T-helper 2 cell treated with Interferon-gamma antibody and Interleukin-4, amounts not matched to agents 100 ng/mL and 5 ng/mL, for 36 hours (primary cell): ENCODE results near the gene SFN. TPM values are rescaled to one million over a fixed set of nuclear protein-coding genes. Genes with fewer than 3 reads are reported as not detected.

Source experiments
- intact Hi-C: fragments of 100-400 bp; cut with micrococcal nuclease; formaldehyde crosslinking; loops from one replicate; pipeline ENCODE4 v1.15.1; 2023
- total RNA-seq: library from RNA; stranded (reverse); gene quantifications from 2 replicates; pipeline ENCODE4 v1.2.3, GENCODE V29; 2022

Gene SFN
- total RNA-seq, 1 donor from 2014 or later = 1.1 TPM

GRCh38 chr1:26909951-26910342, 47.0 kb downstream of the SFN start:
- intact Hi-C loops = no loop called here

DNA sequence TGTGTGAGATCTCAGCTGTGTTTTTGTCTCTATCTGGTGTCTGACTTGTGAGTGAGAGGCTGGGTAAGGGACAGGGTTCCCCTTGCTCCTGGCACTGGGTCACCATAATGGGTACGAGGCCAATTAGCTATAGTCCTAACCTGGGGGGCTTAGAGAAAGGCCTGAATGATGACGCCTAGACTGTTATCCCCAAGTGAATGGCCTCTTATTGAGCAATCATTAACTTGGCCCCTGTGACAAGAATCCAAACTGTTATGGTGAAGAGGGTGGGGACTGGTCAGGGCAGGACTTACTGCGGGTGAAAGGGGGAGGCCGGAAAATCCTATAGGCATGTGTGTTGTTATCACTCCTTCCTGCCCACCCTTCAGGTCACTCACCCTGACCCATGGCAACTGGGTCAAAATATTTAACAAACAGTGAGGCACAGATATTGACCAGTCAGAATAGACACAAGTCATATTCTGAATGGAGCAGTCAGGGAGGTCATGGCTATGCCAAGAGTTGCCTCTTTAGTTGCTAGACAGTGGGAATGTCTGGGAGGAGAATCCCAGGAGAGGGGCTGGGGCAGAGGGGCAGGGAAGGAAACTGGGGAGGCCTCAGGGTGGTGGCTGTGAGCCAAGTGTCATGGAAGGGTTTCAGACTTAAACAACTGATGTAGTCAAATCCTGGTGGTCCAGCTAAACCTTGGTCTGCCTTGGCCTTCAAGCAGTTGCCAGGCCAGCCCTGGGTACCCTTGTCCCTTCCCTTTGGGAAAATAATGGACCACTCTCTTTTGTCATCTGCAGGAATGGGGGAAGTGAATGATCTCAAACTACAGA, 47.6 kb downstream of the SFN start:
- intact Hi-C loops = no loop called here

DNA sequence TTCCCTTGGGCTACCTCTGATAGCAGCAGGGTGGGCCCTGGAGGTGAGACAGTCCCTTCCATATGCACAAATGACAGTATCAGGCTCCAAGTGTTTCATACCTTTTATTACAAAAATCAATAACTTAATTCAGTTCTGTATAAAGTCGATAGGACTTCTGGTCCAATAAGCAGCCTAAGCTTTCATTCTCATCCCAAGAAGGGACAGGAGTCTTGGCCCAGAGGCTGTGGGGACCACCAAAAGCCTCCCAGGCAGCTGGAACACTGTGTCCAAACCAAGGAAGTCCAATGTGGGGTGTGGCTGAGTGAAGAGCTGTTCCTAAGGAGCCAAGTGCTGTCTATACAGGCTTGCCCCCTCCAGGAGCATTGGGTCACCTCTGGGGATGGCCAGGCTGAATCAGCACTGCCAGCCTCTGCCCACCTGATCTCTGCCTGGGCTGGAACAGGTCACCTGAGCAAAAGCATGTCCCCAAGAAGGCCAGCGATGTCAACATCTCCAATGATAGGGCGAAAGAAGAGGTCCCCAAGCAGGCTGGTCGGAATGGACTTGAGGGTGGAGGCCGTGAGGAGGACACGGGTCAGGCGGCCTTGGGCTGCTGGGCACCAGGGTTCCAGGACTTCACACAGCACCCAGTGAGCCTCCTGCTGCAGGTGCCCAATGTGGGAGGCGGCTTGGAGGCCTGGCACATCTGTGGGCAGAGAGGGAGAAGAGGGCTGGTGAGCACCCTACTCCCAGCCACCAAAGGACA, 48.6 kb downstream of the SFN start:
- intact Hi-C loops = no loop called here

GRCh38 chr1:26912147-26912490, 49.2 kb downstream of the SFN start:
- intact Hi-C loops = no loop called here

DNA sequence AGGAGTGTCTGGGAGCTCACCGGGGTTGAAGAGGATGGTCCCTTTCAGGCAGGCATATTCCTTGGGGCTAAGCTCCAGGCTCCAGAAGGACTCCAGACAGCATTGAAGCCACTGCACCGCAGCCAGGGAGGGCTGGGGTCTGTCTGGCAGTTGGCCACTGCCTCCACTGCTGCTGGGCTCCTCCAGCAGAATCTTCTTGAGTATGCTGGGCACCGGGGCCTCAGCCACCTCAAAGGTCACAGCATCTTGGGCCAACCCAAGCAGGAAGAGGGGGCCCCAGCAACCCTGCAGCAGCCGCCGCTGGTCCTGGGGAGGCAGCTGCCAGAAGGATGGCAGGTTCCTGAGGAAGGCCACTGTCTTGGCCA, 50.4 kb downstream of the SFN start:
- intact Hi-C loops = no loop called here

Other genes with a start within 250 kb of the SFN start
- 135 and 138 TPM in 2 replicates for gene ARID1A, start 167.1 kb upstream of the SFN start, total RNA-seq
- gene PIGV, start 75.2 kb upstream of the SFN start, total RNA-seq = 16.1 and 17.0 TPM in 2 replicates
- gene ZDHHC18, start 36.5 kb upstream of the SFN start, total RNA-seq = 47.1 and 52.5 TPM in 2 replicates
- 33.1 and 36.4 TPM in 2 replicates for gene GPN2, start 27.1 kb downstream of the SFN start, total RNA-seq
- 13.9 and 15.8 TPM in 2 replicates for gene GPATCH3, start 37.3 kb downstream of the SFN start, total RNA-seq
- not detected in 2 replicates for gene NR0B2, start 50.8 kb downstream of the SFN start, total RNA-seq
- gene NUDC, start 58.6 kb downstream of the SFN start, total RNA-seq = 88.6 and 91.4 TPM in 2 replicates
- not detected in 2 replicates for gene KDF1, start 97.3 kb downstream of the SFN start, total RNA-seq
- 0.07 and 0.11 TPM in 2 replicates for gene TRNP1, start 130.5 kb downstream of the SFN start, total RNA-seq
- gene TENT5B, start 149.7 kb downstream of the SFN start, total RNA-seq = not detected in 2 replicates